SK-N-SH (cell line): ENCODE results near the gene CUX1. TPM values are rescaled to one million over a fixed set of nuclear protein-coding genes. Genes with fewer than 3 reads are reported as not detected.

Source experiments
- CTCF ChIA-PET: fragments of 300-600, 350-600 bp; formaldehyde crosslinking; extraction: SDS; loops from one replicate; lab custom pipeline; 2021; lab: Yijun Ruan, JAX
- POLR2A ChIA-PET: fragments of 350-600 bp; sonication (Branson Sonifier 250); formaldehyde crosslinking; extraction: SDS; loops from one replicate; lab custom pipeline; 2020; ENCODE audit warnings: antibody characterized with exemption, inconsistent platforms; lab: Yijun Ruan, JAX
- DNase-seq: peaks from one replicate; pipeline ENCODE4 v3.0.0; 2012
- H2AFZ ChIP-seq: fragments of 200-600 bp; sonication (generic); 2 replicates; pipeline ENCODE4 v1.8.1; 2016; ENCODE audit warnings: antibody characterized with exemption, mild to moderate bottlenecking, low read depth
- H3F3A ChIP-seq: fragments of 200-600 bp; sonication (generic); replicated peaks from 2 replicates; pipeline ENCODE3; 2016; ENCODE audit warnings: antibody characterized with exemption, mild to moderate bottlenecking; ENCODE audit not compliant: insufficient read depth
- H3K27ac ChIP-seq, 2 experiments: fragments of 200-500 bp in 1 of 2; fragments of 200-600 bp in 1 of 2; sonication (Bioruptor generic) in 1 of 2; sonication (generic), shearing (Covaris generic) in 1 of 2; 2 replicates each; pipeline versions ENCODE4 v1.5.1 to v1.6.1; 2014 to 2016; ENCODE audit warnings: low read depth in 2 of 2, inconsistent platforms in 1 of 2, low read length in 1 of 2, mild to moderate bottlenecking in 1 of 2, mixed read lengths in 1 of 2
- H3K27me3 ChIP-seq: fragments of 200-600 bp; sonication (generic), shearing (Covaris generic); 2 replicates; pipeline ENCODE4 v1.6.1; 2016; ENCODE audit warnings: mixed run types; ENCODE audit not compliant: insufficient read depth
- H3K36me3 ChIP-seq, 2 experiments: fragments of 200-500 bp in 1 of 2; fragments of 200-600 bp in 1 of 2; sonication (Bioruptor generic) in 1 of 2; sonication (generic) in 1 of 2; replicated peaks in 1 of 2; 2 replicates each; pipeline versions ENCODE3 to v1.5.1; 2014 to 2016; ENCODE audit warnings: low read length in 1 of 2, mild to moderate bottlenecking in 1 of 2; ENCODE audit not compliant: insufficient read depth in 2 of 2, control insufficient read depth in 1 of 2
- H3K4me1 ChIP-seq, 2 experiments: fragments of 200-500 bp in 1 of 2; fragments of 200-600 bp in 1 of 2; sonication (Bioruptor generic) in 1 of 2; sonication (generic), shearing (Covaris generic) in 1 of 2; 2 replicates each; pipeline versions ENCODE4 v1.5.1 to v1.6.1; 2014 to 2016; ENCODE audit warnings: low read depth in 1 of 2, low read length in 1 of 2, mixed run types in 1 of 2; ENCODE audit not compliant: insufficient read depth in 2 of 2, control insufficient read depth in 1 of 2
- H3K4me2 ChIP-seq: fragments of 200-600 bp; sonication (generic), shearing (Covaris generic); 2 replicates; pipeline ENCODE4 v1.6.1; 2017; ENCODE audit warnings: mixed run types
- H3K4me3 ChIP-seq, 2 experiments: fragments of 200-500 bp in 1 of 2; fragments of 200-600 bp in 1 of 2; sonication (Bioruptor generic) in 1 of 2; sonication (generic), shearing (Covaris generic) in 1 of 2; 2 replicates each; pipeline versions ENCODE4 v1.5.1 to v1.8.1; 2014 to 2016; ENCODE audit warnings: low read depth in 2 of 2, inconsistent platforms in 1 of 2, low read length in 1 of 2, mild to moderate bottlenecking in 1 of 2, mixed read lengths in 1 of 2, moderate library complexity in 1 of 2
- H3K79me2 ChIP-seq: fragments of 200-600 bp; sonication (generic); 2 replicates; pipeline ENCODE4 v1.8.1; 2017; ENCODE audit warnings: mild to moderate bottlenecking; ENCODE audit not compliant: insufficient read depth
- H3K9ac ChIP-seq: fragments of 200-600 bp; sonication (generic); 2 replicates; pipeline ENCODE4 v1.6.1; 2017; ENCODE audit warnings: mixed run types
- H3K9me2 ChIP-seq: fragments of 200-600 bp; sonication (generic); 2 replicates; pipeline ENCODE4 v1.6.1; 2017; ENCODE audit warnings: mixed run types
- H3K9me3 ChIP-seq: fragments of 200-600 bp; sonication (generic); 2 replicates; pipeline ENCODE4 v1.6.1; 2017; ENCODE audit warnings: mixed run types, mild to moderate bottlenecking, moderate library complexity
- H4K20me1 ChIP-seq: fragments of 200-600 bp; sonication (generic); 2 replicates; pipeline ENCODE4 v1.6.1; 2017; ENCODE audit warnings: mild to moderate bottlenecking, mixed run types; ENCODE audit not compliant: insufficient read depth
- EP300 ChIP-seq, 2 experiments: IDR thresholded peaks; 2 replicates each; pipeline versions ENCODE4 v1.4.0 to v1.6.1; 2012; ENCODE audit warnings: borderline replicate concordance in 1 of 2, low read depth in 1 of 2, low read length in 1 of 2
- EZH2phosphoT487 ChIP-seq: fragments of 200-600 bp; sonication (generic); IDR thresholded peaks from 2 replicates; pipeline ENCODE4 v1.6.1; 2017; ENCODE audit warnings: low read depth, mixed run types, mild to moderate bottlenecking, antibody characterized with exemption, moderate library complexity, borderline replicate concordance
- FOXM1 ChIP-seq: IDR thresholded peaks from 2 replicates; pipeline ENCODE4 v1.4.0; 2012; ENCODE audit warnings: low read depth, mild to moderate bottlenecking
- GABPA ChIP-seq: IDR thresholded peaks from 2 replicates; pipeline ENCODE4 v1.4.0; 2012; ENCODE audit warnings: low read depth, mild to moderate bottlenecking
- GATA2 ChIP-seq: sonication (generic); formaldehyde crosslinking; IDR thresholded peaks from 2 replicates; pipeline ENCODE4 v1.5.0; 2020; ENCODE audit warnings: mild to moderate bottlenecking, missing genetic modification reagents
- IRF3 ChIP-seq: fragments of 150-350 bp; IDR thresholded peaks from 2 replicates; pipeline ENCODE4 v1.6.1; 2016; ENCODE audit warnings: mild to moderate bottlenecking, low read depth, low read length
- JUND ChIP-seq: IDR thresholded peaks from 2 replicates; pipeline ENCODE4 v1.4.0; 2012
- MAX ChIP-seq: IDR thresholded peaks from 2 replicates; pipeline ENCODE4 v1.4.0; 2012; ENCODE audit warnings: low read depth
- RAD21 ChIP-seq: IDR thresholded peaks from 2 replicates; pipeline ENCODE4 v1.6.1; 2012; ENCODE audit warnings: mild to moderate bottlenecking, low read length
- REST ChIP-seq: IDR thresholded peaks from 2 replicates; pipeline ENCODE4 v1.6.1; 2012; ENCODE audit warnings: mild to moderate bottlenecking, low read depth, low read length, moderate library complexity
- RFX5 ChIP-seq: IDR thresholded peaks from 2 replicates; pipeline ENCODE4 v1.6.1; 2012; ENCODE audit warnings: mild to moderate bottlenecking, improper control_type of control experiment, low read length
- SIN3A ChIP-seq: IDR thresholded peaks from 2 replicates; pipeline ENCODE4 v1.6.1; 2012; ENCODE audit warnings: low read depth, mild to moderate bottlenecking, low read length, moderate library complexity, borderline replicate concordance
- TAF1 ChIP-seq: IDR thresholded peaks from 2 replicates; pipeline ENCODE4 v1.6.1; 2012; ENCODE audit warnings: low read depth, mild to moderate bottlenecking, low read length, moderate library complexity, borderline replicate concordance
- TCF12 ChIP-seq: IDR thresholded peaks from 2 replicates; pipeline ENCODE4 v1.4.0; 2012
- TEAD4 ChIP-seq: IDR thresholded peaks from 2 replicates; pipeline ENCODE4 v1.4.0; 2012; ENCODE audit warnings: mild to moderate bottlenecking, borderline replicate concordance; ENCODE audit not compliant: insufficient read depth
- USF1 ChIP-seq: IDR thresholded peaks from 2 replicates; pipeline ENCODE4 v1.4.0; 2012; ENCODE audit warnings: low read depth, borderline replicate concordance
- USF2 ChIP-seq: fragments of 150-350 bp; IDR thresholded peaks from 2 replicates; pipeline ENCODE4 v1.6.1; 2017; ENCODE audit warnings: antibody characterized with exemption, low read length, low read depth, borderline replicate concordance
- YY1 ChIP-seq: IDR thresholded peaks from 2 replicates; pipeline ENCODE4 v1.4.0; 2012; ENCODE audit warnings: low read depth, mild to moderate bottlenecking
- ZBTB33 ChIP-seq: IDR thresholded peaks from 2 replicates; pipeline ENCODE4 v1.4.0; 2012; ENCODE audit warnings: low read depth, borderline replicate concordance
- WGBS: methylation state at CpG from one replicate; pipeline ENCODE4 v1.1.6; 2017; ENCODE audit warnings: low lambda C conversion rate; 5-methylcytosine and 5-hydroxymethylcytosine counted together
- polyA plus RNA-seq, 3 experiments: library from polyadenylated mRNA; depleted of rRNA; stranded (reverse); fragments of >200 nt; gene quantifications; 2 replicates each; pipeline ENCODE4 v1.2.3, GENCODE V29; 2012

CUX1 gene
- polyA plus RNA-seq, 1 of the 3 experiments (the other 2 are of a cell fraction) = 68.6 TPM

- 94% methylated on average over 6 of the region's 6 CpGs for WGBS
- Histone ChIP-seq H2AFZ (no peak overlapping the region), H3K9ac (no peak overlapping the region), H3F3A (no peaks in the 10 kb centered on the region), H3K4me2 (no peak overlapping the region), H3K9me3 (no peaks in the 10 kb centered on the region), H3K4me3 (no peak overlapping the region), H3K4me1 (peaks cover 0 to 2% of the 10 kb centered on the region in 2 experiments; a peak in 1 of 4 replicates), H4K20me1 (peaks cover 14% of the 10 kb centered on the region; the same call in 1 of the 2 replicates), H3K27me3 (no peaks in the 10 kb centered on the region), H3K9me2 (no peaks in the 10 kb centered on the region), H3K36me3 (no peaks in the 10 kb centered on the region), H3K79me2 (no peaks in the 10 kb centered on the region)
- no peak for DNase-seq
- POLR2A ChIA-PET = no interaction called here
- CTCF ChIA-PET = interaction anchor here (0.6 to 2.0 kb wide), 4 partner anchors 12 to 99 kb away, joined by 3 to 5 read pairs (median 4); no protein-coding TSS in a partner anchor
- TF ChIP-seq GABPA = no peak
- no peak for TF ChIP-seq IRF3
- TF ChIP-seq, all 33 proteins: peak for 0
- H3K27ac ChIP-seq = no peak overlapping the region
Observed at GRCh38 chr7:102296179-102296438, 478.7 kb downstream of the CUX1 start.

GRCh38 chr7:102296514-102296913, 479.1 kb downstream of the CUX1 start:
- Histone ChIP-seq H3K4me2 (no peak overlapping the region), H4K20me1 (peaks cover 10% of the 10 kb centered on the region; the same call in 1 of the 2 replicates), H3K27me3 (no peaks in the 10 kb centered on the region), H3K9me3 (no peaks in the 10 kb centered on the region), H3K36me3 (no peaks in the 10 kb centered on the region), H3K4me3 (no peak overlapping the region), H3K4me1 (peaks cover 0 to 2% of the 10 kb centered on the region in 2 experiments; a peak in 1 of 4 replicates), H3K79me2 (no peaks in the 10 kb centered on the region), H3F3A (no peaks in the 10 kb centered on the region), H3K9me2 (no peaks in the 10 kb centered on the region), H3K9ac (no peak overlapping the region), H3K27ac (no peak overlapping the region), H2AFZ (no peak overlapping the region)
- POLR2A ChIA-PET = no interaction called here
- DNase-seq = no peak
- TF ChIP-seq FOXM1 = no peak
- no peak for TF ChIP-seq USF2
- TF ChIP-seq USF1 = no peak
- TF ChIP-seq SIN3A = no peak
- TF ChIP-seq RAD21 = no peak
- no peak for TF ChIP-seq TCF12
- TF ChIP-seq ZBTB33 = no peak
- TF ChIP-seq EP300 (IDR thresholded peaks at IDR 0.05; ENCODE audit: borderline replicate concordance in 1 of 2, low read depth in 1 of 2, low read length in 1 of 2) = no peak
- TF ChIP-seq TAF1 = no peak
- no peak for TF ChIP-seq REST
- no peak for TF ChIP-seq YY1
- TF ChIP-seq GABPA = no peak
- TF ChIP-seq TEAD4 = no peak
- no peak for TF ChIP-seq RFX5
- no peak for TF ChIP-seq GATA2 (CRISPR knock-in tag)
- TF ChIP-seq JUND = no peak
- TF ChIP-seq MAX = no peak
- no peak for TF ChIP-seq EZH2phosphoT487
- WGBS = 93% methylated on average over 7 of the region's 7 CpGs
- CTCF ChIA-PET = interaction anchor here (0.6 to 2.0 kb wide), 4 partner anchors 11 to 99 kb away, joined by 3 to 5 read pairs (median 4); no protein-coding TSS in a partner anchor
